Natural killer cell treated with Interleukin-12 subunit alpha and Interleukin-12 subunit beta and Interleukin-15 and Interleukin-18, amount 100 ng/mL, for 72 hours (primary cell): ENCODE measurements around the gene PDIA4. TPM values are rescaled to one million over a fixed set of nuclear protein-coding genes. Genes with fewer than 3 reads are reported as not detected.
"Not testable (repeated sequence)": the region's sequence is repeated elsewhere in the genome, so short reads cannot be mapped to it uniquely, and the experiment has no call there.

ENCODE experiments used
- ATAC-seq, 2 donors: fragments of 150-1000 bp; cut with Tn5 transposase in 1 of 2; sonication (Bioruptor Pico), chemical (Tn5 transposase) in 1 of 2; 2 replicates each; pipeline ENCODE4 v1.10.0; 2021
- DNase-seq: peaks from one replicate; pipeline ENCODE4 v3.0.0; 2022; ENCODE audit warnings: low spot score
- H3K27ac Mint-ChIP-seq, 2 donors: 1 replicate in 1 of 2; 2 replicates in 1 of 2; pipeline ENCODE4 v1.8.0; 2022; ENCODE audit warnings: mixed read lengths in 2 of 2, mild to moderate bottlenecking in 1 of 2, moderate library complexity in 1 of 2
- H3K27me3 Mint-ChIP-seq, 2 donors: 1 replicate in 1 of 2; 2 replicates in 1 of 2; pipeline ENCODE4 v1.8.0; 2022; ENCODE audit warnings: mixed read lengths in 2 of 2
- H3K36me3 Mint-ChIP-seq: one replicate; pipeline ENCODE4 v1.8.0; 2022; ENCODE audit warnings: mixed read lengths
- H3K4me1 Mint-ChIP-seq, 2 donors: 1 replicate in 1 of 2; 2 replicates in 1 of 2; pipeline ENCODE4 v1.8.0; 2022; ENCODE audit warnings: low read depth in 2 of 2, mixed read lengths in 2 of 2, mild to moderate bottlenecking in 1 of 2
- H3K4me3 Mint-ChIP-seq: one replicate; pipeline ENCODE4 v1.8.0; 2022; ENCODE audit warnings: mixed read lengths
- H3K9me3 Mint-ChIP-seq: 2 replicates; pipeline ENCODE4 v1.8.0; 2022; ENCODE audit warnings: mixed read lengths
- total RNA-seq, 2 donors: library from RNA; stranded (reverse); gene quantifications; one replicate each; pipeline ENCODE4 v1.2.3, GENCODE V29; 2022

The PDIA4 gene
- total RNA-seq, 2 donors from 2014 or later, result 141 to 159 TPM

GRCh38 chr7:149053885-149054284 is 25.6 kb upstream of the PDIA4 start:
- H3K4me3 Mint-ChIP-seq, result no peak overlapping the region
- no peaks in the 10 kb centered on the region for H3K9me3 Mint-ChIP-seq

GRCh38 chr7:149053384-149053783 is 25.1 kb upstream of the PDIA4 start:
- Mint-ChIP-seq H3K4me1 (peaks cover 4 to 5% of the 10 kb centered on the region in 2 donors), H3K4me3 (no peak overlapping the region), H3K27me3 (no peaks in the 10 kb centered on the region), H3K36me3 (no peaks in the 10 kb centered on the region), H3K9me3 (no peaks in the 10 kb centered on the region), H3K27ac (no peak overlapping the region)
- ATAC-seq, result no peak
- no peak for DNase-seq

More at GRCh38 chr7:149053885-149054284, 25.6 kb upstream of the PDIA4 start:
- H3K36me3 Mint-ChIP-seq, result no peaks in the 10 kb centered on the region
- ATAC-seq (no peak), DNase-seq (no peak)
- H3K27me3 Mint-ChIP-seq, result no peaks in the 10 kb centered on the region
- H3K27ac Mint-ChIP-seq, result no peak overlapping the region
- peaks cover 4 to 5% of the 10 kb centered on the region in 2 donors for H3K4me1 Mint-ChIP-seq

GRCh38 chr7:149050941-149051340 is 22.6 kb upstream of the PDIA4 start:
- peaks cover 4 to 5% of the 10 kb centered on the region in 2 donors for H3K4me1 Mint-ChIP-seq
- ATAC-seq (peak; percentile 65 to 82), DNase-seq (no peak)
- no peaks in the 10 kb centered on the region for H3K27me3 Mint-ChIP-seq
- no peaks in the 10 kb centered on the region for H3K36me3 Mint-ChIP-seq
- no peaks in the 10 kb centered on the region for H3K9me3 Mint-ChIP-seq
- no peak overlapping the region for H3K27ac Mint-ChIP-seq
- H3K4me3 Mint-ChIP-seq, result no peak overlapping the region

- Mint-ChIP-seq H3K36me3 (no peaks in the 10 kb centered on the region), H3K9me3 (no peaks in the 10 kb centered on the region), H3K4me3 (no peak overlapping the region), H3K27ac (no peak overlapping the region), H3K27me3 (no peaks in the 10 kb centered on the region), H3K4me1 (peaks cover 4 to 5% of the 10 kb centered on the region in 2 donors)
- ATAC-seq (no peak), DNase-seq (no peak)
Observed at GRCh38 chr7:149048805-149049204, 20.5 kb upstream of the PDIA4 start.

- Mint-ChIP-seq H3K27me3 (no peaks in the 10 kb centered on the region), H3K36me3 (no peaks in the 10 kb centered on the region), H3K9me3 (no peaks in the 10 kb centered on the region), H3K27ac (no peak overlapping the region), H3K4me1 (peaks cover 4 to 5% of the 10 kb centered on the region in 2 donors), H3K4me3 (no peak overlapping the region)
- ATAC-seq (no peak), DNase-seq (no peak)
Observed at GRCh38 chr7:149046416-149046815, 18.1 kb upstream of the PDIA4 start.

GRCh38 chr7:149043936-149044335 is 15.6 kb upstream of the PDIA4 start:
- Mint-ChIP-seq H3K27me3 (no peaks in the 10 kb centered on the region), H3K4me1 (no peaks in the 10 kb centered on the region), H3K9me3 (no peaks in the 10 kb centered on the region), H3K27ac (no peak overlapping the region), H3K4me3 (no peak overlapping the region), H3K36me3 (no peaks in the 10 kb centered on the region)
- ATAC-seq (no peak), DNase-seq (no peak)

- Mint-ChIP-seq H3K36me3 (peaks cover 4% of the 10 kb centered on the region), H3K9me3 (no peaks in the 10 kb centered on the region), H3K4me3 (no peak overlapping the region), H3K27me3 (no peaks in the 10 kb centered on the region), H3K27ac (no peak overlapping the region), H3K4me1 (peaks cover 0 to 14% of the 10 kb centered on the region in 2 donors)
- DNase-seq (no peak), ATAC-seq (no peak)
Observed at GRCh38 chr7:149041350-149041749, 13.0 kb upstream of the PDIA4 start.

GRCh38 chr7:149038641-149039040 is 10.3 kb upstream of the PDIA4 start:
- not testable (repeated sequence) for ATAC-seq, DNase-seq, H3K27me3 Mint-ChIP-seq, H3K4me3 Mint-ChIP-seq, H3K9me3 Mint-ChIP-seq, H3K36me3 Mint-ChIP-seq, H3K27ac Mint-ChIP-seq
- H3K4me1 Mint-ChIP-seq, result peaks cover 0 to 17% of the 10 kb centered on the region in 2 donors

- Mint-ChIP-seq H3K36me3 (peaks cover 4% of the 10 kb centered on the region), H3K27ac (no peak overlapping the region), H3K4me3 (no peak overlapping the region), H3K9me3 (no peaks in the 10 kb centered on the region), H3K4me1 (peaks cover 0 to 17% of the 10 kb centered on the region in 2 donors), H3K27me3 (peaks cover 0 to 6% of the 10 kb centered on the region in 2 donors)
- ATAC-seq, result no peak
- no peak for DNase-seq
Observed at GRCh38 chr7:149036676-149037075, 8.4 kb upstream of the PDIA4 start.

- H3K4me3 Mint-ChIP-seq, result no peak overlapping the region
- H3K4me1 Mint-ChIP-seq, result peaks cover 14 to 24% of the 10 kb centered on the region in 2 donors
- H3K36me3 Mint-ChIP-seq, result no peaks in the 10 kb centered on the region
- H3K9me3 Mint-ChIP-seq, result no peaks in the 10 kb centered on the region
- ATAC-seq, result no peak
- DNase-seq, result no peak
- peaks cover 0 to 7% of the 10 kb centered on the region in 2 donors for H3K27me3 Mint-ChIP-seq
- no peak overlapping the region for H3K27ac Mint-ChIP-seq
Observed at GRCh38 chr7:149031353-149031910, 3.1 kb upstream of the PDIA4 start.

GRCh38 chr7:149030439-149030838 is 2.1 kb upstream of the PDIA4 start:
- DNase-seq, H3K9me3 Mint-ChIP-seq, H3K27me3 Mint-ChIP-seq, ATAC-seq, H3K4me3 Mint-ChIP-seq, H3K36me3 Mint-ChIP-seq: not testable (repeated sequence)
- H3K4me1 Mint-ChIP-seq, result peaks cover 21 to 34% of the 10 kb centered on the region in 2 donors
- H3K27ac Mint-ChIP-seq, result peak overlapping the region; percentile 58 to 87

- Mint-ChIP-seq H3K4me3 (peak overlapping the region; percentile 96), H3K36me3 (peaks cover 10% of the 10 kb centered on the region), H3K27ac (peak overlapping the region; percentile 87 to 95), H3K27me3 (peaks cover 0 to 7% of the 10 kb centered on the region in 2 donors), H3K9me3 (no peaks in the 10 kb centered on the region), H3K4me1 (peaks cover 33 to 49% of the 10 kb centered on the region in 2 donors)
- DNase-seq (no peak), ATAC-seq (no peak)
Observed at GRCh38 chr7:149027611-149028345, 527 bp downstream of the PDIA4 start.

- DNase-seq (no peak), ATAC-seq (no peak)
- peaks cover 11% of the 10 kb centered on the region for H3K36me3 Mint-ChIP-seq
- peak overlapping the region; percentile 87 to 95 for H3K27ac Mint-ChIP-seq
- peak overlapping the region; percentile 96 for H3K4me3 Mint-ChIP-seq
- H3K9me3 Mint-ChIP-seq, result no peaks in the 10 kb centered on the region
- H3K27me3 Mint-ChIP-seq, result peaks cover 0 to 6% of the 10 kb centered on the region in 2 donors
- peaks cover 36 to 49% of the 10 kb centered on the region in 2 donors for H3K4me1 Mint-ChIP-seq
Observed at GRCh38 chr7:149027055-149027454, 1.2 kb downstream of the PDIA4 start.

GRCh38 chr7:149023662-149024061 is 4.6 kb downstream of the PDIA4 start:
- DNase-seq, result no peak
- Mint-ChIP-seq H3K27me3 (no peaks in the 10 kb centered on the region), H3K4me3 (peak overlapping the region; percentile 25), H3K4me1 (peaks cover 45% of the 10 kb centered on the region in 2 donors), H3K36me3 (peaks cover 33% of the 10 kb centered on the region), H3K27ac (peak overlapping the region; percentile 34 to 63), H3K9me3 (no peaks in the 10 kb centered on the region)
- ATAC-seq, result no peak
